ENCODE results near the gene PTPRD. TPM values are rescaled to one million over a fixed set of nuclear protein-coding genes. Genes with fewer than 3 reads are reported as not detected.

Gene PTPRD
- total RNA-seq, 1 donor from 2014 or later, result 1.8 TPM

GRCh38 chr9:10173561-10173960 is 439.2 kb downstream of the PTPRD start:
- DNase-seq (ENCODE audit: low read depth in 2 of 2), result no peak

- DNase-seq (ENCODE audit: low read depth in 2 of 2), result no peak
Measured at GRCh38 chr9:10172476-10172875, 440.3 kb downstream of the PTPRD start.

GRCh38 chr9:10168241-10168640 is 444.6 kb downstream of the PTPRD start:
- no peak for DNase-seq (ENCODE audit: low read depth in 2 of 2)

- DNase-seq (ENCODE audit: low read depth in 2 of 2), result no peak
Measured at GRCh38 chr9:10148796-10149195, 464.0 kb downstream of the PTPRD start.

- DNase-seq (ENCODE audit: low read depth in 2 of 2), result no peak
Measured at GRCh38 chr9:10146517-10147331, 466.1 kb downstream of the PTPRD start.

- DNase-seq (ENCODE audit: low read depth in 2 of 2), result no peak
Measured at GRCh38 chr9:10144355-10144754, 468.4 kb downstream of the PTPRD start.

- no peak for DNase-seq (ENCODE audit: low read depth in 2 of 2)
Measured at GRCh38 chr9:10135553-10135952, 477.2 kb downstream of the PTPRD start.

- DNase-seq (ENCODE audit: low read depth in 2 of 2), result no peak
Measured at GRCh38 chr9:10134266-10134665, 478.5 kb downstream of the PTPRD start.

- DNase-seq (ENCODE audit: low read depth in 2 of 2), result no peak
Measured at GRCh38 chr9:10130061-10130675, 482.6 kb downstream of the PTPRD start.

- no peak for DNase-seq (ENCODE audit: low read depth in 2 of 2)
Measured at GRCh38 chr9:10127867-10128266, 484.9 kb downstream of the PTPRD start.

- DNase-seq (ENCODE audit: low read depth in 2 of 2), result no peak
Measured at GRCh38 chr9:10112798-10113197, 500.0 kb downstream of the PTPRD start.

- DNase-seq (ENCODE audit: low read depth in 2 of 2), result no peak
Measured at GRCh38 chr9:10112070-10112469, 500.7 kb downstream of the PTPRD start.

GRCh38 chr9:10108815-10109214 is 504.0 kb downstream of the PTPRD start:
- DNase-seq (ENCODE audit: low read depth in 2 of 2), result no peak

- no peak for DNase-seq (ENCODE audit: low read depth in 2 of 2)
Measured at GRCh38 chr9:10104774-10105173, 508.0 kb downstream of the PTPRD start.

GRCh38 chr9:10095208-10095607 is 517.6 kb downstream of the PTPRD start:
- DNase-seq (ENCODE audit: low read depth in 2 of 2), result no peak

GRCh38 chr9:10094563-10094962 is 518.2 kb downstream of the PTPRD start:
- DNase-seq (ENCODE audit: low read depth in 2 of 2), result no peak

- DNase-seq (ENCODE audit: low read depth in 2 of 2), result no peak
Measured at GRCh38 chr9:10080012-10080411, 532.8 kb downstream of the PTPRD start.

- DNase-seq (ENCODE audit: low read depth in 2 of 2), result no peak
Measured at GRCh38 chr9:10079284-10079964, 533.4 kb downstream of the PTPRD start.

- DNase-seq (ENCODE audit: low read depth in 2 of 2), result no peak
Measured at GRCh38 chr9:10071579-10071978, 541.2 kb downstream of the PTPRD start.

GRCh38 chr9:10062629-10063395 is 550.0 kb downstream of the PTPRD start:
- DNase-seq (ENCODE audit: low read depth in 2 of 2), result no peak

- DNase-seq (ENCODE audit: low read depth in 2 of 2), result no peak
Measured at GRCh38 chr9:10059044-10059443, 553.8 kb downstream of the PTPRD start.

GRCh38 chr9:10055886-10056395 is 556.9 kb downstream of the PTPRD start:
- DNase-seq (ENCODE audit: low read depth in 2 of 2), result no peak

All from dermis microvascular lymphatic vessel endothelial cell (primary cell).